Fibroblast of lung (primary cell): ENCODE results near the gene EHD3. TPM values are rescaled to one million over a fixed set of nuclear protein-coding genes. Genes with fewer than 3 reads are reported as not detected.

Experiments used
- DNase-seq, 2 donors: peaks; one replicate each; pipeline versions ENCODE4 v3.0.0 to v3.0.0-alpha.2; 2010; ENCODE audit warnings: low read depth in 2 of 2
- H2AFZ ChIP-seq: 2 replicates; pipeline ENCODE4 v1.5.1; 2012; ENCODE audit warnings: low read length, control low read depth, inconsistent platforms
- H3K27ac ChIP-seq: 2 replicates; pipeline ENCODE4 v1.5.1; 2011; ENCODE audit warnings: low read length, control low read depth; ENCODE audit not compliant: insufficient read depth
- H3K27me3 ChIP-seq: 2 replicates; pipeline ENCODE4 v1.5.1; 2011; ENCODE audit warnings: mild to moderate bottlenecking, low read length; ENCODE audit not compliant: control insufficient read depth, insufficient read depth
- H3K36me3 ChIP-seq: 2 replicates; pipeline ENCODE4 v1.5.1; 2011; ENCODE audit warnings: low read length; ENCODE audit not compliant: control insufficient read depth, insufficient read depth
- H3K4me1 ChIP-seq: 2 replicates; pipeline ENCODE4 v1.5.1; 2011; ENCODE audit warnings: low read length; ENCODE audit not compliant: control insufficient read depth, insufficient read depth; ENCODE audit errors: extremely low read depth
- H3K4me2 ChIP-seq: 2 replicates; pipeline ENCODE4 v1.5.1; 2011; ENCODE audit warnings: low read length, control low read depth; ENCODE audit not compliant: insufficient read depth; ENCODE audit errors: extremely low read depth
- H3K4me3 ChIP-seq, 4 experiments: fragments of 200-600 bp in 1 of 4; sonication (generic) in 1 of 4; replicated peaks in 1 of 4; 2 replicates each; pipeline ENCODE4 v1.5.1; 2011 to 2016; ENCODE audit warnings: low read length in 4 of 4, low read depth in 3 of 4, mild to moderate bottlenecking in 3 of 4, control low read depth in 2 of 4, inconsistent platforms in 1 of 4, mixed read lengths in 1 of 4; ENCODE audit not compliant: insufficient read depth in 1 of 4; ENCODE audit errors: control extremely low read depth in 1 of 4
- H3K79me2 ChIP-seq: 2 replicates; pipeline ENCODE4 v1.5.1; 2012; ENCODE audit warnings: mild to moderate bottlenecking, low read length, inconsistent platforms; ENCODE audit not compliant: control insufficient read depth, insufficient read depth
- H3K9ac ChIP-seq: 2 replicates; pipeline ENCODE4 v1.5.1; 2011; ENCODE audit warnings: mild to moderate bottlenecking, low read length, control low read depth; ENCODE audit not compliant: insufficient read depth
- H3K9me3 ChIP-seq: 2 replicates; pipeline ENCODE4 v1.5.1; 2012; ENCODE audit warnings: low read depth, low read length; ENCODE audit not compliant: control insufficient read depth, insufficient read depth
- H4K20me1 ChIP-seq: 2 replicates; pipeline ENCODE4 v1.5.1; 2011; ENCODE audit warnings: low read length; ENCODE audit not compliant: control insufficient read depth, insufficient read depth; ENCODE audit errors: extremely low read depth
- CTCF ChIP-seq, 2 donors: IDR thresholded peaks in 1 of 2; conservative IDR thresholded peaks in 1 of 2; 1 replicate in 1 of 2; 2 replicates in 1 of 2; pipeline ENCODE4 v1.5.1; 2011 to 2012; ENCODE audit warnings: low read length in 2 of 2, control low read depth in 1 of 2, inconsistent platforms in 1 of 2, low read depth in 1 of 2, mild to moderate bottlenecking in 1 of 2
- EZH2 ChIP-seq: IDR thresholded peaks from 2 replicates; pipeline ENCODE4 v1.5.1; 2012; ENCODE audit warnings: low read length, control low read depth, mild to moderate bottlenecking; ENCODE audit errors: missing control alignments
- polyA plus RNA-seq, 2 donors: library from polyadenylated mRNA; depleted of rRNA in 1 of 2; stranded (reverse) in 1 of 2; unstranded in 1 of 2; fragments of >200 nt; gene quantifications; 2 replicates each; pipeline ENCODE4 v1.2.1, GENCODE V29; 2011 to 2012; ENCODE audit warnings: missing spikeins in 1 of 2
- total RNA-seq: library from RNA; depleted of rRNA; stranded (reverse); fragments of >200 nt; gene quantifications from 2 replicates; pipeline ENCODE4 v1.2.1, GENCODE V29; 2014

Gene EHD3
- total and polyA plus RNA-seq, 2 donors (not counting 1 experiment from before 2014, with no cell fraction given), result 30.6 to 37.5 TPM

GRCh38 chr2:31196622-31197021, 37.3 kb upstream of the EHD3 start:
- DNase-seq, result no peak
- no peaks in the 10 kb centered on the region for H3K9me3 ChIP-seq
- no peak overlapping the region for H3K27ac ChIP-seq
- no peak overlapping the region for H3K4me3 ChIP-seq
- TF ChIP-seq CTCF (conservative IDR thresholded peaks at IDR 0.05 in 1 of 2, IDR thresholded peaks at IDR 0.05 in 1 of 2; ENCODE audit: low read depth in 1 of 2, low read length in 2 of 2) (no peak), EZH2 (no peak)
- no peaks in the 10 kb centered on the region for H3K79me2 ChIP-seq
- H3K27me3 ChIP-seq, result no peaks in the 10 kb centered on the region
- H3K9ac ChIP-seq, result no peak overlapping the region
- no peak overlapping the region for H3K4me2 ChIP-seq
- H3K4me1 ChIP-seq, result no peaks in the 10 kb centered on the region
- no peaks in the 10 kb centered on the region for H4K20me1 ChIP-seq
- no peaks in the 10 kb centered on the region for H3K36me3 ChIP-seq
- H2AFZ ChIP-seq, result no peak overlapping the region

- Histone ChIP-seq H3K36me3 (no peaks in the 10 kb centered on the region), H3K79me2 (no peaks in the 10 kb centered on the region), H3K4me1 (no peaks in the 10 kb centered on the region), H3K27ac (no peak overlapping the region), H3K27me3 (no peaks in the 10 kb centered on the region), H2AFZ (no peak overlapping the region), H3K9me3 (no peaks in the 10 kb centered on the region), H3K4me2 (no peak overlapping the region), H4K20me1 (no peaks in the 10 kb centered on the region), H3K4me3 (no peak overlapping the region), H3K9ac (no peak overlapping the region)
- DNase-seq, result no peak
- TF ChIP-seq EZH2 (no peak), CTCF (conservative IDR thresholded peaks at IDR 0.05 in 1 of 2, IDR thresholded peaks at IDR 0.05 in 1 of 2; ENCODE audit: low read depth in 1 of 2, low read length in 2 of 2) (no peak)
Measured at GRCh38 chr2:31197166-31197565, 36.8 kb upstream of the EHD3 start.

DNA sequence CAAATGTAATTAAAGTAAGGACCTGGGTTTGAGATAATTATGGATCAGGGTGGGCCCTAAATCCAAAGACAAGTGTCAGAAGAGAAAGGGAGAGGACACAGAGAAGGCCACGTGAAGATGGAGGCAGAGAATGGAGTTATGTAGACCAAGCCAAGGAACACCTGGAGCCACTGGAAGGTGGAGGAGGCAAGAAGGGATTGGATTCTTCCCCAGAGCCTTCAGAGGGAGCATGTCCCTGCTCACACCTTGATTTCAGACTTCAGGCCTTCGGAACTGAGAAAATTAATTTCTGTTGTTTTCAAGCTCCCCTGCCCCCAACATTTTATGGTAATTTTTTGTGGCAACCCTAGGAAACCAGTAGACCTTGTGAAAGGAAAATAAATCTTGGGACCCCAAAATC, 36.3 kb upstream of the EHD3 start:
- Histone ChIP-seq H3K4me1 (no peaks in the 10 kb centered on the region), H3K79me2 (no peaks in the 10 kb centered on the region), H3K36me3 (no peaks in the 10 kb centered on the region), H2AFZ (no peak overlapping the region), H3K9me3 (no peaks in the 10 kb centered on the region), H4K20me1 (no peaks in the 10 kb centered on the region), H3K9ac (no peak overlapping the region), H3K27me3 (no peaks in the 10 kb centered on the region), H3K4me3 (no peak overlapping the region), H3K27ac (no peak overlapping the region), H3K4me2 (no peak overlapping the region)
- DNase-seq, result no peak
- TF ChIP-seq EZH2, result no peak
- no peak for TF ChIP-seq CTCF (conservative IDR thresholded peaks at IDR 0.05 in 1 of 2, IDR thresholded peaks at IDR 0.05 in 1 of 2; ENCODE audit: low read depth in 1 of 2, low read length in 2 of 2)
